Breast epithelium (tissue), 3 donors: ENCODE results near the gene GPR176.

ENCODE experiments used
- POLR2A ChIP-seq: fragments of 450-650 bp; IDR thresholded peaks from one replicate; pipeline ENCODE4 v1.6.1; 2016; ENCODE audit warnings: antibody characterized with exemption, mild to moderate bottlenecking, moderate library complexity
- POLR2AphosphoS5 ChIP-seq, 3 donors: sonication (generic); formaldehyde crosslinking; IDR thresholded peaks; one replicate each; pipeline ENCODE4 v1.6.1; 2017; ENCODE audit warnings: antibody characterized with exemption in 3 of 3
- TF ChIP-seq, protein P1 (sequence below), 3 donors: fragments of 450-650 bp; IDR thresholded peaks; one replicate each; pipeline ENCODE4 v1.5.1; 2016 to 2017; ENCODE audit warnings: antibody characterized with exemption in 3 of 3, mild to moderate bottlenecking in 3 of 3, moderate library complexity in 3 of 3

DNA sequence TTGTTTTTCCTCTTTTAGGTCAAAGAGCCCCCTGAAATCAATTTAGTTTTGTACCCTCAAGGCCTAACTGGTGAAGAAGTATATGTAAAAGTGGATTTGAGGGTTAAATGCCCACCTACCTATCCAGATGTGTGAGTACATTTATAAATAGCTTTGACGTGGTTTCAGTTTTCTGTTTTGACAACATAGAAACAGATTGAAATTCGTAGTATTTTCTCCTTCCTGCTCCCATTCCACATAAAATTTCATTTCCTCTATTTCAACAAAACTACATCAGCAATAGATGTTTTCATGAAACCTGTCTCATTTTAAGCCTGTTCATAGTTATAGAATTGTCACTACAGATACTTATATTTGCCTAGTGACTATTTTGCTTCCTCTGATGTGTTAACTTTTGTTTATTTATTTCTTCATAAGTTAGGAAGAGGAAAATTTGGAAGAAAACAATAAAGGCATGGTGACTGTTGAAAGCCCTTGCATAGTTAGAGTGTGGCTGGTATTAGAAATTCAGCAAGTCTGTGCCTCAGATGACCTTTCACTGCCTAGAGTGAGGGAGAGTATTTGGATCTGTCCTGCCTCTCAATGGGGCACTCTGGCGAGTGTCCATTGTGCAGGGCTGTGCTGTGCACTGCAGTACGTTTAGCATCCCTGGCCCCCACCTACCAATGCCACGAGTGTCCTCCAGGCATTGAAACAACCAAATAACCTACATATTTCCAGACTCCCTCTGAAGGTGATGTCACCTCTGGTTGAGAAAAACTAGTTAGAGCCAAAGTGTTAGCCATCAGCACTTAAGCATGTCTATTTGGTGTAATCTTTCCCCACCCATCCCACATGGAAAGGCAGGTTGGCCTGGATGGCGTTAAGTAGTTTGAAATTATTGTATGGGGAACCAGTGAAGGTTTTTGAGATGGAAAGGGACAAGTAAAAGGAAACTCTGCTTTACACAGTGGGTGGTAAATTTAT lies 19.7 kb upstream of the GPR176 start:
- no peak for TF ChIP-seq POLR2A
- TF ChIP-seq, protein P1, sequence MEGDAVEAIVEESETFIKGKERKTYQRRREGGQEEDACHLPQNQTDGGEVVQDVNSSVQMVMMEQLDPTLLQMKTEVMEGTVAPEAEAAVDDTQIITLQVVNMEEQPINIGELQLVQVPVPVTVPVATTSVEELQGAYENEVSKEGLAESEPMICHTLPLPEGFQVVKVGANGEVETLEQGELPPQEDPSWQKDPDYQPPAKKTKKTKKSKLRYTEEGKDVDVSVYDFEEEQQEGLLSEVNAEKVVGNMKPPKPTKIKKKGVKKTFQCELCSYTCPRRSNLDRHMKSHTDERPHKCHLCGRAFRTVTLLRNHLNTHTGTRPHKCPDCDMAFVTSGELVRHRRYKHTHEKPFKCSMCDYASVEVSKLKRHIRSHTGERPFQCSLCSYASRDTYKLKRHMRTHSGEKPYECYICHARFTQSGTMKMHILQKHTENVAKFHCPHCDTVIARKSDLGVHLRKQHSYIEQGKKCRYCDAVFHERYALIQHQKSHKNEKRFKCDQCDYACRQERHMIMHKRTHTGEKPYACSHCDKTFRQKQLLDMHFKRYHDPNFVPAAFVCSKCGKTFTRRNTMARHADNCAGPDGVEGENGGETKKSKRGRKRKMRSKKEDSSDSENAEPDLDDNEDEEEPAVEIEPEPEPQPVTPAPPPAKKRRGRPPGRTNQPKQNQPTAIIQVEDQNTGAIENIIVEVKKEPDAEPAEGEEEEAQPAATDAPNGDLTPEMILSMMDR (IDR thresholded peaks at IDR 0.05) = no peak
- TF ChIP-seq POLR2AphosphoS5 (IDR thresholded peaks at IDR 0.05) = no peak
